CD4-positive, alpha-beta T cell (primary cell): ENCODE results near the gene CRTC1. TPM values are rescaled to one million over a fixed set of nuclear protein-coding genes. Genes with fewer than 3 reads are reported as not detected.

Source experiments
- ATAC-seq: fragments of 200-7000 bp; cut with Tn5 transposase; one replicate; pipeline ENCODE4 v1.10.0; 2022; ENCODE audit warnings: mild to moderate bottlenecking; ENCODE audit not compliant: poor library complexity
- CTCF ChIA-PET: fragments of 350-600 bp; sonication (Branson Sonifier 250); formaldehyde crosslinking; loops from one replicate; lab custom pipeline; 2021; ENCODE audit warnings: antibody characterized with exemption, inconsistent platforms; lab: Charles Lee
- POLR2A ChIA-PET: fragments of 350-600 bp; sonication (Branson Sonifier 250); formaldehyde crosslinking; loops from one replicate; lab custom pipeline; 2021; ENCODE audit warnings: antibody characterized with exemption, inconsistent platforms; lab: Charles Lee
- DNase-seq, 14 experiments: peaks; one replicate each; pipeline ENCODE4 v3.0.0-alpha.2; 2013 to 2020; ENCODE audit warnings: mixed read lengths in 2 of 14
- H3K27ac ChIP-seq, 2 donors: one replicate each; pipeline versions ENCODE4 v1.5.1 to v1.7.0; 2013; ENCODE audit warnings: low read length in 2 of 2, low read depth in 1 of 2, mild to moderate bottlenecking in 1 of 2
- H3K27me3 ChIP-seq, 2 experiments: 1 replicate in 1 of 2; 2 replicates in 1 of 2; pipeline versions ENCODE4 v1.6.1 to v1.7.0; 2013; ENCODE audit warnings: low read length in 2 of 2, control low read depth in 1 of 2, mild to moderate bottlenecking in 1 of 2, moderate library complexity in 1 of 2; ENCODE audit not compliant: insufficient read depth in 2 of 2, control insufficient read depth in 1 of 2
- H3K36me3 ChIP-seq: one replicate; pipeline ENCODE4 v1.6.1; 2013; ENCODE audit warnings: low read length, control low read depth; ENCODE audit not compliant: insufficient read depth
- H3K4me1 ChIP-seq: one replicate; pipeline ENCODE4 v1.6.1; 2013; ENCODE audit warnings: low read length, control low read depth; ENCODE audit not compliant: insufficient read depth
- H3K4me3 ChIP-seq: one replicate; pipeline ENCODE4 v1.5.1; 2013; ENCODE audit warnings: mild to moderate bottlenecking, low read length, moderate library complexity
- H3K9me3 ChIP-seq, 2 experiments: 1 replicate in 1 of 2; 2 replicates in 1 of 2; pipeline versions ENCODE4 v1.6.1 to v1.7.0; 2013; ENCODE audit warnings: low read length in 2 of 2, mild to moderate bottlenecking in 2 of 2, control low read depth in 1 of 2, moderate library complexity in 1 of 2; ENCODE audit not compliant: control insufficient read depth in 1 of 2, insufficient read depth in 1 of 2
- H3K27ac Mint-ChIP-seq: one replicate; pipeline ENCODE4 v1.8.0; 2020; ENCODE audit warnings: mixed read lengths
- H3K27me3 Mint-ChIP-seq: one replicate; pipeline ENCODE4 v1.8.0; 2021; ENCODE audit warnings: mixed read lengths
- H3K36me3 Mint-ChIP-seq: one replicate; pipeline ENCODE4 v1.8.0; 2021; ENCODE audit warnings: low read depth, mixed read lengths
- H3K4me1 Mint-ChIP-seq: one replicate; pipeline ENCODE4 v1.8.0; 2021; ENCODE audit warnings: low read depth, mixed read lengths
- H3K4me3 Mint-ChIP-seq: one replicate; pipeline ENCODE4 v1.8.0; 2020; ENCODE audit warnings: mild to moderate bottlenecking, mixed read lengths
- H3K9me3 Mint-ChIP-seq: one replicate; pipeline ENCODE4 v1.8.0; 2020; ENCODE audit warnings: mixed read lengths
- CTCF ChIP-seq: fragments of 200-600 bp; IDR thresholded peaks from one replicate; pipeline ENCODE4 v1.8.0; 2022; ENCODE audit warnings: antibody characterized with exemption, mild to moderate bottlenecking
- intact Hi-C, 2 experiments: fragments of 100-400 bp; cut with DNase I in 1 of 2; cut with micrococcal nuclease in 1 of 2; formaldehyde crosslinking; loops; one replicate each; pipeline versions ENCODE4 v1.15.1 to v1.9.0; 2023 to 2025; cut with DNase I, micrococcal nuclease
- total RNA-seq, 174 experiments: library from RNA in 2 of 174; stranded (reverse) in 2 of 174; gene quantifications; one replicate each; pipeline ENCODE4 v1.2.3 and lab custom pipeline; 2021 to 2026

The CRTC1 gene
- total RNA-seq, 2 experiments from 2014 or later: 11.8 to 12.2 TPM

- Mint-ChIP-seq H3K27ac (peak overlapping the region; percentile 88), H3K27me3 (no peaks in the 10 kb centered on the region), H3K36me3 (no peaks in the 10 kb centered on the region), H3K9me3 (no peaks in the 10 kb centered on the region), H3K4me3 (peak overlapping the region; percentile 91), H3K4me1 (peaks cover 42% of the 10 kb centered on the region)
- Histone ChIP-seq H3K27me3 (no peaks in the 10 kb centered on the region), H3K9me3 (no peaks in the 10 kb centered on the region), H3K36me3 (no peaks in the 10 kb centered on the region), H3K4me1 (peaks cover 43% of the 10 kb centered on the region), H3K27ac (peak overlapping the region; percentile 67 to 87), H3K4me3 (no peak overlapping the region)
- intact Hi-C loops: no loop called here
- POLR2A ChIA-PET: no interaction called here
- no peak for DNase-seq
- no peak for TF ChIP-seq CTCF
- CTCF ChIA-PET: no interaction called here
- ATAC-seq: no peak
These were observed 15.1 kb downstream of the CRTC1 start for GRCh38 chr19:18698321-18699167.

DNA sequence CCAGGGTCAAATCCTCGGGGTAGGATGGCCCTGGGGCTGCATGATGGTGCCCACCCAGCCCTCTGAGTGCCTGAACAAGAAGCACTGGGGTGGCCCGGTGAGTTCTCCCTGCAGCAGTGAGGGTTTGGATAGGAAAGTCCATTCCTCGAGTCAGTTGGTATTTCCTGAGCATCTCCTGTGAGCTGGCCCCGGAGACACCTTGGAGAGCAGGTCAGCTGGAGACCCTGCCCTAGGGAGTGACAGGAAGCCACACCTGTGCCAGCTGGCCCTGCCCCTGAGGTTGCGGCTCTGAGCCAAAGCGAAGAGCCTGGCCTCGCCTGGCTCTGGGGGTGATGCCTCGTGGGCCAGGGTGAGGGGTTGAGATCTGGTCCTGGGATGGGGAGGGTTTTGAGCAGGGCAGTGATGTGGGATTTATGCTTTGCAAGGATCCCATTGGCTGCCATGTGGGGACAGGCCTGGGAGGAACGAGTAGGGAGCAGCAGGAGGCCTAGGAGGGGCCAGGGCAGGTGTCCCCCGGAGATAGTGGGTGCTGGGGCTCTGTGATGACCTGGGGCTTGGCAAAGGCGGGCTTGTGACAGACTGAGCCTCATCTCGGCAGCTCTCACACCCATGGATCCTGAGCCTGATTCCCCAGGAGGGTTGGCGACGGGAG is 16.0 kb downstream of the CRTC1 start:
- H3K4me3 Mint-ChIP-seq: peak overlapping the region; percentile 91
- H3K27ac Mint-ChIP-seq: peak overlapping the region; percentile 88
- no peaks in the 10 kb centered on the region for H3K9me3 Mint-ChIP-seq
- intact Hi-C loops: loop anchor here (2.0 to 10.0 kb wide), 4 partner anchors 15 to 175 kb away; partner anchors contain the start of genes ELL (in 1 of the 2), KLHL26 (in 1 of the 2) and UPF1 (in 1 of the 2)
- H3K27me3 Mint-ChIP-seq: no peaks in the 10 kb centered on the region
- Histone ChIP-seq H3K4me1 (peaks cover 43% of the 10 kb centered on the region), H3K36me3 (no peaks in the 10 kb centered on the region), H3K4me3 (peak overlapping the region; percentile 66), H3K27me3 (no peaks in the 10 kb centered on the region), H3K27ac (peak overlapping the region; percentile 67 to 87), H3K9me3 (no peaks in the 10 kb centered on the region)
- ATAC-seq (no peak), DNase-seq (peak in 1 of 14 experiments; percentile 19)
- CTCF ChIA-PET: interaction anchor here (0.6 kb wide), 1 partner anchor 491 kb away, joined by 4 read pairs; no protein-coding TSS in a partner anchor
- POLR2A ChIA-PET: interaction anchor here (0.7 to 2.4 kb wide), 6 partner anchors 16 to 418 kb away, joined by 3 to 14 read pairs (median 8); partner anchors contain the start of genes CRTC1, JUND, REX1BD and UPF1
- no peak for TF ChIP-seq CTCF
- H3K4me1 Mint-ChIP-seq: peaks cover 42% of the 10 kb centered on the region
- no peaks in the 10 kb centered on the region for H3K36me3 Mint-ChIP-seq

DNA sequence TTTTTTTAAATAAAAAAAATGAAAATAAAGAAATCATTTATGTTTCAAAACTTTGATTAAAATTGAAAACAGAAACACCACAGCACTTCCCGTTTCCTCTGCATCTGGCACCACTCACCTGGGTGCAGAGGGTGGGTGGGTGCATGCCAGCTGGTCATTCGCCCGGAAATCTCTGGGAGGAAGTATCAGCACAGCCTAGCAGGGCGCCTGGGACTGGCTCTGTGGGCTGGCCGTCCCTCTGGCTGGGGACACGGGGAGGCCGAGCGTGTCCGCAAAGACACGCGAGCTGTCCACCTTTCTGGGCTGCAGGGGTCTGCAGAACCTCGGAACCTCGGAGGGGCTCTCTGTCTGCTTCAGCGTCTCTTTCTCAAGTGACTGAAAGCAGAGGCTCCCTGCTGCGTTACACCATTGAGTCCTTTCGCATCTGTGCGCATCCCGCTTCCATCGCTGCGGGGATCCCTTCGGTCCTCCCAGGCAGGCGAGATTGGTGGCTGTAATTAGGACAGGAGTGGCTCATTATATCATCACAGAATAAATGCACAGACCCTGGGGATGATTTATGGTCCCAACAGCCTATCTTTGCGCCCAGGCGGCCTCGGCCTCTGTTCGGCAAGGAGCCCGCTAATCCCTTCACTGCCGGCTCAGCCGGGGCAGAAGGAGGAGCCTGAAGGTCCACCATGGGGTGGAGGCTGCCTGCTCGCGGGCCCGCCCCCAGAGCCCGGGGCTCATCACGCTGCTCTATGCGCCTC is 17.2 kb downstream of the CRTC1 start:
- ChIA-PET CTCF (interaction anchor here (1.5 kb wide), 1 partner anchor 28 kb away, joined by 3 read pairs; no protein-coding TSS in a partner anchor), POLR2A (interaction anchor here (0.7 to 2.4 kb wide), 10 partner anchors 16 to 419 kb away, joined by 3 to 14 read pairs (median 4); partner anchors contain the start of genes COPE, CRTC1, DDX49 and FKBP8)
- peak; percentile 59 to 81 (median 70) for DNase-seq
- H3K27ac ChIP-seq: peak overlapping the region; percentile 59 to 87
- TF ChIP-seq CTCF: no peak
- Mint-ChIP-seq H3K4me3 (peak overlapping the region; percentile 91), H3K36me3 (no peaks in the 10 kb centered on the region), H3K27me3 (no peaks in the 10 kb centered on the region), H3K4me1 (peaks cover 42% of the 10 kb centered on the region), H3K9me3 (no peaks in the 10 kb centered on the region), H3K27ac (peak overlapping the region; percentile 88)
- H3K4me3 ChIP-seq: peak overlapping the region; percentile 66
- peak; percentile 97 for ATAC-seq
- intact Hi-C loops: loop anchor here (2.0 to 10.0 kb wide), 4 partner anchors 16 to 176 kb away; partner anchors contain the start of genes ELL (in 1 of the 2), KLHL26 (in 1 of the 2) and UPF1 (in 1 of the 2)
- H3K9me3 ChIP-seq: no peaks in the 10 kb centered on the region
- H3K36me3 ChIP-seq: no peaks in the 10 kb centered on the region
- H3K4me1 ChIP-seq: peaks cover 43% of the 10 kb centered on the region
- no peaks in the 10 kb centered on the region for H3K27me3 ChIP-seq
